A673 (cell line): ENCODE data around the gene CA6. TPM values are rescaled to one million over a fixed set of nuclear protein-coding genes. Genes with fewer than 3 reads are reported as not detected.
"Not testable (repeated sequence)": the region's sequence is repeated elsewhere in the genome, so short reads cannot be mapped to it uniquely, and the experiment has no call there.

ENCODE experiments used
- Bru-seq: library from RNA; stranded (reverse); fragments of 400-500 nt; gene quantifications from one replicate; lab custom pipeline; 2021; lab: Mats Ljungman, UMichigan
- BruChase-seq, 2 experiments: library from RNA; stranded (reverse); fragments of 400-500 nt; gene quantifications; one replicate each; lab custom pipeline; 2021; lab: Mats Ljungman, UMichigan
- BruUV-seq: library from RNA; stranded (reverse); fragments of 400-500 nt; replicated peaks from 2 replicates; lab custom pipeline; 2021; lab: Mats Ljungman, UMichigan
- CTCF ChIA-PET: fragments of 300-600 bp; sonication (Branson Sonifier 250); formaldehyde crosslinking; loops from one replicate; lab custom pipeline; 2022; ENCODE audit warnings: antibody characterized with exemption; lab: Charles Lee
- POLR2A ChIA-PET: fragments of 300-600 bp; sonication (Branson Sonifier 250); formaldehyde crosslinking; loops from one replicate; lab custom pipeline; 2022; ENCODE audit warnings: antibody characterized with exemption; ENCODE audit not compliant: low non-redundant PET; lab: Charles Lee
- DNase-seq: peaks from one replicate; pipeline ENCODE4 v3.0.0-alpha.2; 2015; ENCODE audit warnings: low spot score
- H3K27ac ChIP-seq: fragments of 200-600 bp; sonication (generic); 2 replicates; pipeline ENCODE4 v1.5.1; 2016; ENCODE audit warnings: mixed run types, low read depth, mild to moderate bottlenecking, mixed read lengths, antibody characterized with exemption, low read length; ENCODE audit not compliant: poor library complexity, severe bottlenecking
- H3K27me3 ChIP-seq: fragments of 200-600 bp; sonication (generic); replicated peaks from 2 replicates; pipeline ENCODE4 v1.6.1; 2017; ENCODE audit warnings: mixed run types, low read depth, mild to moderate bottlenecking, mixed read lengths, antibody characterized with exemption, low read length; ENCODE audit not compliant: insufficient read depth, poor library complexity
- H3K36me3 ChIP-seq: fragments of 200-600 bp; sonication (generic); 2 replicates; pipeline ENCODE4 v1.6.1; 2016; ENCODE audit warnings: mixed run types, mild to moderate bottlenecking, mixed read lengths, antibody characterized with exemption, low read length; ENCODE audit not compliant: insufficient read depth, poor library complexity, severe bottlenecking
- H3K4me1 ChIP-seq: fragments of 200-600 bp; sonication (generic); 2 replicates; pipeline ENCODE4 v1.6.1; 2017; ENCODE audit warnings: mixed run types, mild to moderate bottlenecking, mixed read lengths, antibody characterized with exemption, low read length; ENCODE audit not compliant: insufficient read depth, poor library complexity, severe bottlenecking
- H3K4me3 ChIP-seq: fragments of 200-600 bp; sonication (generic); 2 replicates; pipeline ENCODE4 v1.5.1; 2016; ENCODE audit warnings: low read depth, mixed run types, mild to moderate bottlenecking, mixed read lengths, low read length; ENCODE audit not compliant: poor library complexity, severe bottlenecking
- H3K9me3 ChIP-seq: fragments of 200-600 bp; sonication (generic); 2 replicates; pipeline ENCODE4 v1.6.1; 2016; ENCODE audit warnings: mixed run types, low read depth, mild to moderate bottlenecking, mixed read lengths, antibody characterized with exemption, low read length; ENCODE audit not compliant: poor library complexity, severe bottlenecking
- CTCF ChIP-seq: fragments of 300-800, 200-600 bp; sonication (generic); conservative IDR thresholded peaks from 2 replicates; pipeline ENCODE4 v1.5.1; 2017; ENCODE audit warnings: low read depth, mild to moderate bottlenecking, antibody characterized with exemption, low read length, moderate library complexity, mixed read lengths
- EZH2 ChIP-seq: fragments of 200-600 bp; sonication (generic); IDR thresholded peaks from 2 replicates; pipeline ENCODE4 v1.6.1; 2017; ENCODE audit warnings: borderline replicate concordance, low read depth, mild to moderate bottlenecking, mixed read lengths, antibody characterized with exemption, low read length; ENCODE audit not compliant: poor library complexity, severe bottlenecking
- intact Hi-C: fragments of 100-400 bp; cut with micrococcal nuclease; formaldehyde crosslinking; loops from one replicate; pipeline ENCODE4 v1.10.0; 2022; ENCODE audit not compliant: unreplicated experiment
- long read RNA-seq: library from polyadenylated mRNA; stranded (forward); transcript quantifications from one replicate; pipeline ENCODE4 v2.0.0, GENCODE V29; 2022
- total RNA-seq: library from RNA; stranded (reverse); gene quantifications from 2 replicates; pipeline ENCODE4 v1.2.3, GENCODE V29; 2021

CA6 gene
- not detected in 2 replicates for total RNA-seq
- Bru-seq, nascent RNA, result percentile 1 among the genes with signal in this experiment
- BruChase-seq, experiment 1, labeled RNA remaining after a 2-hour chase, result percentile 3 among the genes with signal in this experiment
- BruChase-seq, experiment 2, labeled RNA remaining after a 6-hour chase, result percentile 11 among the genes with signal in this experiment
- long read RNA-seq, result 0 reads

GRCh38 chr1:8945568-8945967 lies at the start of gene CA6:
TSS of gene CA6 (plus strand) at chr1:8945868. CDS start at chr1:8945887, 19 bp downstream.
- TF ChIP-seq CTCF, result no peak
- no peak for TF ChIP-seq EZH2
- Histone ChIP-seq H3K27ac (no peak within 1 kb of the TSS), H3K27me3 (no peaks in the 10 kb centered on the region), H3K4me3 (no peak within 1 kb of the TSS), H3K9me3 (no peaks in the 10 kb centered on the region), H3K36me3 (no peaks in the 10 kb centered on the region), H3K4me1 (peaks cover 28% of the 10 kb centered on the region)
- POLR2A ChIA-PET, result no interaction called here
- intact Hi-C loops, result no loop called here
- CTCF ChIA-PET, result no interaction called here
- no peak for DNase-seq
- no TSS peak for BruUV-seq

- H3K4me3 ChIP-seq, H3K9me3 ChIP-seq, POLR2A ChIA-PET, H3K4me1 ChIP-seq, H3K27ac ChIP-seq, intact Hi-C loops, H3K27me3 ChIP-seq, H3K36me3 ChIP-seq, CTCF ChIA-PET, DNase-seq, BruUV-seq: not testable (repeated sequence)
These were observed 48.9 kb upstream of the CA6 start for GRCh38 chr1:8896775-8897174.

GRCh38 chr1:8897505-8897904 lies 48.2 kb upstream of the CA6 start:
- POLR2A ChIA-PET, H3K27me3 ChIP-seq, H3K27ac ChIP-seq, CTCF ChIA-PET, intact Hi-C loops, H3K4me3 ChIP-seq, H3K4me1 ChIP-seq, H3K36me3 ChIP-seq, BruUV-seq, H3K9me3 ChIP-seq, DNase-seq: not testable (repeated sequence)

- H3K4me3 ChIP-seq, H3K9me3 ChIP-seq, CTCF ChIA-PET, BruUV-seq, DNase-seq, intact Hi-C loops, H3K36me3 ChIP-seq, H3K4me1 ChIP-seq, H3K27ac ChIP-seq, H3K27me3 ChIP-seq, POLR2A ChIA-PET: not testable (repeated sequence)
These were observed 47.2 kb upstream of the CA6 start for GRCh38 chr1:8898418-8898817.
